GM18519 (cell line): ENCODE measurements around the gene NNT.
"Not testable (repeated sequence)": the region's sequence is repeated elsewhere in the genome, so short reads cannot be mapped to it uniquely, and the experiment has no call there.

ENCODE experiments used
- ATAC-seq: cut with Tn5 transposase; IDR thresholded peaks from one replicate; pipeline ENCODE4 v1.9.1; 2021; ENCODE audit warnings: mild to moderate bottlenecking, moderate library complexity; ENCODE audit not compliant: unreplicated experiment, low FRiP score

NNT gene

DNA sequence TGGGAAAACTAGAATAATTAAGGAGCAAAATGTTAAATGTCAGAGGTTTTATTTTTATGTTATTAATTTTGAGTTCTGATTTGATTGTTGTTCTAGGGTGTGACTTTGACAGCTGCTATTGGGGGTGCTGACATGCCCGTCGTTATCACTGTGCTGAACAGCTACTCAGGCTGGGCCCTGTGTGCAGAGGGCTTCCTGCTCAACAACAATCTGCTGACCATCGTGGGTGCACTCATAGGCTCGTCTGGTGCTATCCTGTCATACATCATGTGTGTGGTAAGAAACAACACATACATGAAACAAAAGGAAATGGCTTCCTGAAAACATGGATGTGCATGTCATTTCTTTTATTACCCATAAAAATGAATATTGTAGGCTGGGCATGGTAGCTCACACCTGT, 56.1 kb downstream of the NNT start:
- no peak for ATAC-seq

GRCh38 chr5:43661102-43661501, 58.1 kb downstream of the NNT start:
- ATAC-seq = no peak

GRCh38 chr5:43663916-43664315, 60.9 kb downstream of the NNT start:
- no peak for ATAC-seq

DNA sequence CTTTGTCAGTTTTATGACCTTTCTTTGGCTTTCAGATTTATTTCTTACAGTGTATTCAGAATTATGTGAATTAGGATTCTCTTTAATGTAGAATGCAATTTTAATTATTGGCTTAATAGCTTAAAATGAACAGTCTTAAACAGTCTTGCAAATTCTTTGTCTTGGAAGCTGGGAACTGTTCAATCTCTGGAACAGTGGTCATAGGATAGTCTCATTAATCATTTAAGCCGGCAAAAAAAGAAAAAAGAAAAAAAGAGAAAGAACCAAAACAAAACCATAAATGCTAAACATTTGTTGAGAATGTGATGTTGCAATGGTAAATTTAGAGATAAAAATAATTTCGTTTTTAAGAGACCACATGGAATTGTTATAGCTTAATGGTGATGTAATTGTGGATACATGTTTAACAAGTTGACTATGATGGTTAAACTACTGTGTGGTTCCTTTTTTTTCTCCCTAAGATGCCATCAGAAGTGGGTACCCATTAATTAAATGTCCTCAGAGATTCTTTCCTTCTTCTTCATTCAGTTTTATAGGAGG, 61.6 kb downstream of the NNT start:
- ATAC-seq = no peak

DNA sequence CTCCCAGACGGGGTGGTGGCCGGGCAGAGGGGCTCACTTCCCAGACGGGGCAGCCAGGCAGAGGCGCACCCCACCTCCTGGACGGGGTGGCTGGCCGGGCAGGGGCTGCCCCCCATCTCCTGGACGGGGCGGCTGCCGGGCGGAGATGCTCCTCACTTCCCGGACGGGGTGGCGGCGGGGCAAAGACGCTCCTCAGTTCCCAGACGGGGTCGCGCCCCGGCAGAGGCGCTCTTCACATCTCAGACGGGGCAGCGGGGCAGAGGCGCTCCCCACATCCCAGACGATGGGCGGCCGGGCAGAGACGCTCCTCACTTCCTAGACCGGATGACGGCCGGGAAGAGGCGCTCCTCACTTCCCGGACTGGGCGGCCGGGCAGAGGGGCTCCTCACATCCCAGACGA, 62.8 kb downstream of the NNT start:
- not testable (repeated sequence) for ATAC-seq

GRCh38 chr5:43666728-43667127, 63.7 kb downstream of the NNT start:
- not testable (repeated sequence) for ATAC-seq

DNA sequence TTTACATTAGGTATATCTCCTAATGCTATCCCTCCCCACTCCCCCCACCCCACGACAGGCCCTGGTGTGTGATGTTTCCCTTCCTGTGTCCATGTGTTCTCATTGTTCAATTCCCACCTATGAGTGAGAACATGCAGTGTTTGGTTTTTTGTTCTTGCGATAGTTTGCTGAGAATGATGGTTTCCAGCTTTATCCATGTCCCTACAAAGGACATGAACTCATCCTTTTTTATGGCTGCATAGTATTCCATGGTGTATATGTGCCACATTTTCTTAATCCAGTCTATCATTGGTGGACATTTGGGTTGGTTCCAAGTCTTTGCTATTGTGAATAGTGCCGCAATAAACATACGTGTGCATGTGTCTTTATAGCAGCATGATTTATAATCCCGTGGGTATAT, 64.4 kb downstream of the NNT start:
- ATAC-seq = not testable (repeated sequence)

DNA sequence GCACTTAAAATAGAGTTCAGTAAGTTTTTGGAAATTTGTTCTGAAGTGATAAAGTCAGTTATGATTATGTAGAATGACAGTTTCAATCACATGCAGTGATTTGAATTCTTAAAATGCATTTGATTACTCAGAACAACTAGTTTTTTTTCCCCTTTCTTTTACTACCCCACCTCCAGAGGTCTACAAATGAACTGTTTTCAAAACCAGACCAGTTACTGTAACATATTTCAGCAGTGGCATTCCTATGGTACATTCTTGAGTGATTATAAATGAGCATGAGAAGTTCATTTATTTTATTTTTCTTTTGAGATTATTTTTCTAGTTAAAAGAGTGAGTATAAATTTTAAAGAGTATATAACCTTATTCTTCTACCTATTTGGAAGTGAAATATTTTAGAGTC, 71.6 kb downstream of the NNT start:
- no peak for ATAC-seq

- ATAC-seq = no peak
Measured at GRCh38 chr5:43675357-43675756, 72.4 kb downstream of the NNT start.

GRCh38 chr5:43676083-43676840, 73.3 kb downstream of the NNT start:
- no peak for ATAC-seq

DNA sequence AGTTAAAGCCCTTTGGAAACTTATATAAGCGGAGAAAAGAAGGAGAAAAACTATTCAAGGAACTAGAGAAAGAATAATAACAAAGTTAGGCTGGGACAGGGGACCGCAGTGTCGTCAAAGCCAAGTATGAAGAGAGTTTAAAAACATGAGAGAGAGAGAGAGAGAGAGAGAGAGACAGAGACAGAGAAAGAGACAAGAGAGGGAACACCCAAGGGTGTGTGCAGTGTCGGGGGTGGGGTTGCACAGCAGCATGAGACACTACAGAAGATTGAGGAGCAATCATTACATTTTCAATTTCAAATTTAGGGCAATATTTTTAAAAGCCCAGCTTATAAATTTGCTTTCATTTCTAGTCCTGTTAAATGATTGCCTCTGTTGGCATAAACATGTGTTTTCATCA, 74.3 kb downstream of the NNT start:
- no peak for ATAC-seq

DNA sequence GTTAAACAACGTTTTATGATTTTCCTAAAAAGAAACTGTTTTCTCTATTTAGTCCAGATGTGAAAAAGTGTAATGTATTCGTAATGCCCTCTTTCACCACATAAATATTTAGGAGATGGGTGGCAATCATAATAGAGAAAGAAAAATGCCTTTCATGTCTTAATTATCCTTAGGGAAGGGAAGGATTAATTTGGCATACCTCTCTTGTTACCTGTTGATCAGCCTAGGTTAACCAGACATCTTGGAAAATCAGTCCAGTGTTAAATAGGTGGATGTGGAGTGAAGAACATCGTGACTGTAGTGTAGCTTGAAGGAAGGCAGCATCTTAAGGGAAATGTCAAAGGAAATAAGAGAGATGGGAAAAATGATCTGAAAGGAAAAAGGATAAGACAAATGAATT, 76.2 kb downstream of the NNT start:
- no peak for ATAC-seq

GRCh38 chr5:43680286-43680685, 77.3 kb downstream of the NNT start:
- ATAC-seq = no peak

- no peak for ATAC-seq
Measured at GRCh38 chr5:43683884-43684471, 81.0 kb downstream of the NNT start.

DNA sequence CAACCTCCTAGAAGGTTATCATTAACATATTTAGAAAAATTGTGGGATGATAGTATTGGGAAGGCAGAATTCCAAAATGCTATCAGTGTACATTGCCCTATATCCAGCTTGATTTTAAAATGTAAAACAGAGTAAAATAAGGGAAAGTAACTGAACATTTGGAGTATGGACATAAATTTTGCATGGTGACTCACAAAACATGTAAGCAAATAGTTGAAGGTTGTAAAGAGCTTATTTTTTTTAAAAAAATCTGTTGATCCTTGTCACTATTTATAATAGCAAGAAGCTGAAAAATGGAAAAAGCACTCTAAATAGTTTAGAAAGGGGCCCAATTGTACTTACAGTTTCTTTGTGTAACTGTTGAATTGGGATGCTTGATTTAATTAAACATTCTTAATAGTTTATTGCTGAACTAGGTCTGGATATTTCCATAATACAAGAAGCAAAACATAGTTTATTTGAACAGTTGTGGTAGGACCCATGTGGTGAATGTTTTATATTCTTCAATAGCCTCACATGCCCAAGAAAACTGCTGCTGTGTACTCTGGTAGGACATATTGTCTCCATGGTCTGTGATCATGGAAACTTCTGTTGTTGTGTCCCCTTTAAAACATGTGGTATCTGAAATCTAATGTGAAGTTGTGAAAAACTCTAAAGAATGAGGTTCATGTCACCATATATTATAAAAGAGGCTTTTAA, 82.4 kb downstream of the NNT start:
- no peak for ATAC-seq

DNA sequence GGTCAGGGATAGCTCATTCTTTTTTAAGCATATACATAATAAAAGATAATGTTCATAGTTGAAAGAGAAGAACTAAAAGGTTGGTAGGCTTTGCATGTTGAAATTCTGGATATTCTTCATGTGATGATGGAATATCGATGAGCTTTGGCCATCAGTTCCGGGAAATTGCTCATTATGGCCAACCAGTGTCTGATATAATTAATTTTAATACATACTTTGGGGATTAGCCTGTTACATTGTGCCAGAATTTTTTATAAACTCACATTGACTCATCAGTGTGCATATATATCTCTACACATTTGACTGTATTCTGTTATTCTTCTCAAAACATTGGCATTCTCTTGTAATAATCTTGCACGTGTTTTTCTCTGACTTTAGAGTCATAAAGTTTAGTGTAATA, 84.3 kb downstream of the NNT start:
- ATAC-seq = no peak

DNA sequence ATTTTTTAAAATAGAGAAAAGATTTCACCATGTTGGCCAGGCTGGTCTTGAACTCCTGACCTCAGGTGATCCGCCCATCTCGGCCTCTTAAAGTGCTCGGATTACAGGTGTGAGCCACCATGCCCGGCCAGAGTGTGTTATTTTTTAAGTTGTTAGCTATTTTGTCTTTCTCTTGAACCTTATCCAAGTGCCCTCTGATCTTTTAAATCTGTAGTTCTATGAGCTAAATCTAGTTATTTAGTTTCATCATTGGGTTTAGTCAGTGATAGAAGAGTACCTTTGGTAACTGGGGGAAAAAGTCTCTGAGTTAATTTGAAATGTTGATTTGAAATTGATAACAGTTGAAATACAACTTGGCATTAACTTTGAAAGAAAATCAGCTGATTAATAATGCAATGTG, 88.3 kb downstream of the NNT start:
- no peak for ATAC-seq

DNA sequence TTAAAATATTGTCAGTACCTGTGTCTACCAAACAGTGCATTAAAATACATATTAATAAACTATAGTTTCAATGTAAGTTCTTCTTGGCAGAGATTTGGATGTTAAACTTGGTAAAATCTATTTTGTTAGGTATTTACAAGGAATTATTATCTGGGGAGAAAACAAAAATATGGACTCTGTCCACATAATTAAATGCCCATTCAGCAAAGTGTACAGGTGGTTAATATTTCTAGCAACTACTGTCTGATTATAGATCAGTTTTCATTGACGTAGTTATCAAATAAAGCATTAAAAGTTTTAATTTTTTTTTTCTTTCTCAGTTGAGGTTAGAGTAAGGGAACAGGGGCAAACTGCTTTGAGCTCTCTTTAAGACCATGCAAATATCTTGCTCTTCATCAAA, 88.9 kb downstream of the NNT start:
- ATAC-seq = no peak

DNA sequence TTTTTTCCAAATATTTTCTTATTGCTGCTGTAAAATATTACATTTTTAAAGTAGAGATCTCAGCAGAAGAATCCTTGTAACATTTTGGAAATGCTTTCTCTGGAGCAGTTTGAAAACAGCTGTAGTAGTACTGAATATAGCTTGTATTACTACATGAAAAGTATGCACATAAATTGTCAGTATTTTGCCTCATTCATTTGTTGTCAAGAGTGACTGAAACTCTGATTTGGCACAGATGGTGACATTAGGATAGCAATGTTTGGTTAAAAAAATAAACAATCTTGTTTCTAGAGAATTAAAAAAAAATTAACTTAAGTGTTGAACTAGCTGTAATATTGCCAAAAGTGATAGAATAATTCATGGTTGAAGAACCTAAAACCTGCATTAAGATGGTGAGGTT, 90.4 kb downstream of the NNT start:
- ATAC-seq = no peak

DNA sequence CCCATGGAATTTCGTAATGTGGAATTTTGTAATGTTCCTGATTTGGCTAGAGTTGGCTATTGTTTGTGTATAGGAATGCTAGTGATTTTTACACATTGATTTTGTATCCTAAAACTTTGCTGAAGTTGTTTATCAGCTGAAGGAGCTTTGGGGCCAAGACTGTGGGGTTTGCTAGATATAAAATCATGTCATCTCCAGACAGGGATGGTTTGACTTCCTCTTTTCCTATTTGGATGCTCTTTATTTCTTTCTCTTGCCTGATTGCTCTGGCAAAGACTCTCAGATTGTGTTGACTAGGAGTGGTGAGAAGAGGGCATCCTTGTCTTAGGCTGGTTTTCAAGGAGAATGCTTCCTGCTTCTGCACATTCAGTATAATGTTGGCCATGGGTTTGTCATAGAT, 91.0 kb downstream of the NNT start:
- ATAC-seq = no peak

- not testable (repeated sequence) for ATAC-seq
Measured at GRCh38 chr5:43696444-43696843, 93.5 kb downstream of the NNT start.

DNA sequence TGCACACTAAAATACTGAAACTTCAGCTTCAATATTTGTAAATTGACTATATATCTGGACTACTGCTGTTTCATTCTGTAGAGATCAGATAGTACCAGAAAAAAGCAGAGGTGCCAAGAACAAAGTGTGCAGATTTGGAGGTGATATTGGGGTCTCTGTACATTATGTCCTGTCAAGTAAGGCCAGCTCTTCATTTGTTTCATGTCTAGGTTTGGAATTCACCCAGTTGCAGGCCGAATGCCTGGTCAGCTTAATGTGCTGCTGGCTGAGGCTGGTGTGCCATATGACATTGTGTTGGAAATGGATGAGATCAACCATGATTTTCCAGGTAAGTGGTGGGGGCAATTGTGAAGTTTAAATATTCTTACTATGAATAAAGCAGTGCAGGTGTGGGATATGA, 96.9 kb downstream of the NNT start:
- ATAC-seq = no peak
